NB4 (cell line): ENCODE data around the gene ZFHX3.

Source experiments
- DNase-seq: peaks from one replicate; pipeline ENCODE4 v3.0.0; 2010; ENCODE audit warnings: low read depth
- H3K4me3 ChIP-seq: one replicate; pipeline ENCODE4 v1.5.1; 2011; ENCODE audit warnings: mild to moderate bottlenecking, low read depth, low read length, moderate library complexity
- CTCF ChIP-seq: IDR thresholded peaks from one replicate; pipeline ENCODE4 v1.5.1; 2012; ENCODE audit warnings: low read depth, low read length
- MAX ChIP-seq: IDR thresholded peaks from 2 replicates; pipeline ENCODE4 v1.6.1; 2011; ENCODE audit warnings: low read depth, low read length
- MYC ChIP-seq: IDR thresholded peaks from 2 replicates; pipeline ENCODE4 v1.6.1; 2011; ENCODE audit warnings: low read depth, low read length
- POLR2A ChIP-seq: IDR thresholded peaks from 2 replicates; pipeline ENCODE4 v1.6.1; 2011; ENCODE audit warnings: mild to moderate bottlenecking; ENCODE audit not compliant: insufficient read length; ENCODE audit errors: extremely low read depth

Gene ZFHX3

GRCh38 chr16:72946474-72947194 lies 101.3 kb downstream of the ZFHX3 start:
- H3K4me3 ChIP-seq = no peak overlapping the region
- no peak for DNase-seq
- TF ChIP-seq MYC = no peak
- TF ChIP-seq POLR2A = no peak
- no peak for TF ChIP-seq MAX
- no peak for TF ChIP-seq CTCF

- TF ChIP-seq MYC = no peak
- TF ChIP-seq POLR2A = no peak
- TF ChIP-seq CTCF = no peak
- TF ChIP-seq MAX = no peak
- H3K4me3 ChIP-seq = no peak overlapping the region
- DNase-seq = no peak
These were observed 101.9 kb downstream of the ZFHX3 start for GRCh38 chr16:72946063-72946462.

- DNase-seq = no peak
- TF ChIP-seq MYC (no peak), POLR2A (no peak), MAX (no peak), CTCF (no peak)
- no peak overlapping the region for H3K4me3 ChIP-seq
These were observed 102.3 kb downstream of the ZFHX3 start for GRCh38 chr16:72945611-72946010.

- DNase-seq = no peak
- TF ChIP-seq MYC (no peak), MAX (no peak), CTCF (no peak), POLR2A (no peak)
- H3K4me3 ChIP-seq = no peak overlapping the region
These were observed 103.0 kb downstream of the ZFHX3 start for GRCh38 chr16:72944757-72945485.

GRCh38 chr16:72942021-72942420 lies 105.9 kb downstream of the ZFHX3 start:
- no peak for DNase-seq
- TF ChIP-seq CTCF (no peak), MAX (no peak), MYC (no peak), POLR2A (no peak)
- no peak overlapping the region for H3K4me3 ChIP-seq
